Suprapubic skin (tissue), 4 donors: ENCODE data around the gene RAP1GDS1.

Source experiments
- POLR2A ChIP-seq, 2 donors: fragments of 450-650 bp; IDR thresholded peaks; one replicate each; pipeline ENCODE4 v1.6.1; 2017; ENCODE audit warnings: antibody characterized with exemption in 2 of 2, mild to moderate bottlenecking in 2 of 2, moderate library complexity in 2 of 2
- POLR2AphosphoS5 ChIP-seq, 3 donors: sonication (generic); formaldehyde crosslinking; IDR thresholded peaks; one replicate each; pipeline ENCODE4 v1.6.1; 2017; ENCODE audit warnings: antibody characterized with exemption in 3 of 3
- TF ChIP-seq, protein P1 (sequence below), 2 donors: fragments of 200-600 bp in 1 of 2; fragments of 450-650 bp in 1 of 2; sonication (generic) in 1 of 2; IDR thresholded peaks; one replicate each; pipeline ENCODE4 v1.5.1; 2016 to 2019; ENCODE audit warnings: antibody characterized with exemption in 2 of 2, mild to moderate bottlenecking in 1 of 2, moderate library complexity in 1 of 2

DNA sequence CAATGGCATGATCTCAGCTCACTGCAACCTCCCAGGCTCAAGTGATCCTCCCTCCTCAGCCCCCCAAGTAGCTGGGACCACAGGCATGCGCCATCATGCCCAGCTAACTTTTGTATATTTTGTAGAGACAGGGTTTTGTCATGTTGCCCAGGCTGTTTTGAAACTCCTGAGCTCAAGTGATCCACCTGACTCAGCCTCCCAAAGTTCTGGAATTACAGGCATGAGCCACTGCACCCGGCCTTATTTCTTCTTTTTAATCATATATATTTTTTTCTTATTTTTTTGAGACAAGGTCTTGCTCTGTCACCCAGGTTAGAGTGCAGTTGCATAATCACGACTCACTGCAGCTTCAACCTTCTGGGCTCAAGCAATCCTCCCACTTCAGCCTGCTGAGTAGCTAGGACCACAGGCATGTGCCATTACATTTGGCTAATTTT, 213.2 kb downstream of the RAP1GDS1 start:
- TF ChIP-seq, protein P1, sequence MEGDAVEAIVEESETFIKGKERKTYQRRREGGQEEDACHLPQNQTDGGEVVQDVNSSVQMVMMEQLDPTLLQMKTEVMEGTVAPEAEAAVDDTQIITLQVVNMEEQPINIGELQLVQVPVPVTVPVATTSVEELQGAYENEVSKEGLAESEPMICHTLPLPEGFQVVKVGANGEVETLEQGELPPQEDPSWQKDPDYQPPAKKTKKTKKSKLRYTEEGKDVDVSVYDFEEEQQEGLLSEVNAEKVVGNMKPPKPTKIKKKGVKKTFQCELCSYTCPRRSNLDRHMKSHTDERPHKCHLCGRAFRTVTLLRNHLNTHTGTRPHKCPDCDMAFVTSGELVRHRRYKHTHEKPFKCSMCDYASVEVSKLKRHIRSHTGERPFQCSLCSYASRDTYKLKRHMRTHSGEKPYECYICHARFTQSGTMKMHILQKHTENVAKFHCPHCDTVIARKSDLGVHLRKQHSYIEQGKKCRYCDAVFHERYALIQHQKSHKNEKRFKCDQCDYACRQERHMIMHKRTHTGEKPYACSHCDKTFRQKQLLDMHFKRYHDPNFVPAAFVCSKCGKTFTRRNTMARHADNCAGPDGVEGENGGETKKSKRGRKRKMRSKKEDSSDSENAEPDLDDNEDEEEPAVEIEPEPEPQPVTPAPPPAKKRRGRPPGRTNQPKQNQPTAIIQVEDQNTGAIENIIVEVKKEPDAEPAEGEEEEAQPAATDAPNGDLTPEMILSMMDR (IDR thresholded peaks at IDR 0.05) = no peak
- TF ChIP-seq POLR2AphosphoS5 (IDR thresholded peaks at IDR 0.05) = no peak
- no peak for TF ChIP-seq POLR2A (IDR thresholded peaks at IDR 0.05)
